ENCODE data around the gene CCDC138. TPM values are rescaled to one million over a fixed set of nuclear protein-coding genes. Genes with fewer than 3 reads are reported as not detected.
A peak's percentile ranks its signal among the peaks of the same experiment; 100 is the strongest.

CCDC138 gene
- total and polyA plus RNA-seq, 4 donors: 1.8 to 18.3 (median 5.4) TPM

DNA sequence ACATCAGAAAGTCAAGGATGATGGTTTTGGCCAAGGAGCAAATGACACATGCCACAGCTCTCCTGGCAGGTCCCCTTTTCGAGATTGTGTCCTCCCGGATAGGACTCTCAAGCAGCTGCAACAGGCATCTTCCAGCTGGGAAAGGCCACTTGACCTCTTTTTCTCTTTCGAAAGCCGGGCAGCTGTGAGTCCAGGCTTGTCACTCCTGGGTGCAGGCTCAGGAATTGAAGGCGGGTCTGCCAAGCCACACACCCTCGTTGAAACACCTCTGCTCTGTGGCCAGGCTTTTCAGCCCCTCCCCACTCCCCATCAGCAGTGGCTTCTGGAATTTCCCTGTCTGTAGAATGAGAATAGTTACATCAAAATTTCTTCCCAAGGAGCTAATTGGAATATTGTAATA, 98.0 kb downstream of the CCDC138 start:
- ATAC-seq (ENCODE audit: insufficient read depth, low FRiP score): peak; percentile 47

DNA sequence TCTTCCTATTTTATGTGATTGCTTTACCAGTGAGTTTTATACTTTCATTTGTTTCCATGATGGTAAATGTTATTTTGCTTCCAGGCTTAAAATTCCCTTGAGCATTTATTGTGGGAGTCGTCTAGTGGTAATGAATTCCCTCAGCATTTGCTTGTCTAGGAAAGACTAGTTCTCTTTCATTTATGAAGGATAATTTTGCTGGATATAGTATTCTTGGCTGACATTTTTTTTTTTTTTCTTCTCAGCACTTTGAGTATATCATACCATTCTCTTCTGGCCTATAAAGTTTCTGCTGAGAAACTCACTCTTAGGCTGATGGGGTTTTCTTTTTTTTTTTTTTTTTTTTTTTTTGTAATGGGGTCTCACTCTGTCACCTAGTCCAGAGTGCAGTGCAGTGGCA, 103.3 kb downstream of the CCDC138 start:
- peaks cover 0 to 8% (median 0%) of the 10 kb centered on the region in 4 donors for H3K36me3 ChIP-seq (ENCODE audit: control insufficient read depth in 4 of 4, insufficient read depth in 4 of 4, low read length in 4 of 4)
- H3K4me1 ChIP-seq (ENCODE audit: control insufficient read depth in 5 of 5, insufficient read depth in 5 of 5, low read length in 5 of 5): no peaks in the 10 kb centered on the region
- 92 to 94% methylated on average over 1 of the region's 1 CpG for WGBS, 2 donors
- no peaks in the 10 kb centered on the region for H3K27me3 ChIP-seq (ENCODE audit: control insufficient read depth in 3 of 3, insufficient read depth in 3 of 3, low read length in 2 of 3)
- H3K9me3 ChIP-seq (ENCODE audit: control insufficient read depth in 4 of 4, insufficient read depth in 3 of 4, low read length in 3 of 4): peaks cover 5 to 16% (median 6%) of the 10 kb centered on the region in 4 donors
- H3K4me3 ChIP-seq: no peak overlapping the region
- TF ChIP-seq, protein P1, sequence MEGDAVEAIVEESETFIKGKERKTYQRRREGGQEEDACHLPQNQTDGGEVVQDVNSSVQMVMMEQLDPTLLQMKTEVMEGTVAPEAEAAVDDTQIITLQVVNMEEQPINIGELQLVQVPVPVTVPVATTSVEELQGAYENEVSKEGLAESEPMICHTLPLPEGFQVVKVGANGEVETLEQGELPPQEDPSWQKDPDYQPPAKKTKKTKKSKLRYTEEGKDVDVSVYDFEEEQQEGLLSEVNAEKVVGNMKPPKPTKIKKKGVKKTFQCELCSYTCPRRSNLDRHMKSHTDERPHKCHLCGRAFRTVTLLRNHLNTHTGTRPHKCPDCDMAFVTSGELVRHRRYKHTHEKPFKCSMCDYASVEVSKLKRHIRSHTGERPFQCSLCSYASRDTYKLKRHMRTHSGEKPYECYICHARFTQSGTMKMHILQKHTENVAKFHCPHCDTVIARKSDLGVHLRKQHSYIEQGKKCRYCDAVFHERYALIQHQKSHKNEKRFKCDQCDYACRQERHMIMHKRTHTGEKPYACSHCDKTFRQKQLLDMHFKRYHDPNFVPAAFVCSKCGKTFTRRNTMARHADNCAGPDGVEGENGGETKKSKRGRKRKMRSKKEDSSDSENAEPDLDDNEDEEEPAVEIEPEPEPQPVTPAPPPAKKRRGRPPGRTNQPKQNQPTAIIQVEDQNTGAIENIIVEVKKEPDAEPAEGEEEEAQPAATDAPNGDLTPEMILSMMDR (IDR thresholded peaks at IDR 0.05; ENCODE audit: control extremely low read depth, extremely low read depth): no peak
- no peak overlapping the region for H3K9ac ChIP-seq (ENCODE audit: insufficient read depth in 1 of 2, low read length in 2 of 2)
- ATAC-seq (ENCODE audit: insufficient read depth, low FRiP score): no peak
- no peak overlapping the region for H3K27ac ChIP-seq (ENCODE audit: low read depth in 1 of 2, low read length in 1 of 2)
- DNase-seq: peak in 1 of 3 donors; percentile 10

More for the DNA sequence above, 98.0 kb downstream of the CCDC138 start:
- DNase-seq: peak; percentile 53 to 60 (median 55)
- H3K9me3 ChIP-seq (ENCODE audit: control insufficient read depth in 4 of 4, insufficient read depth in 3 of 4, low read length in 3 of 4): peaks cover 0 to 15% (median 3%) of the 10 kb centered on the region in 4 donors
- H3K36me3 ChIP-seq (ENCODE audit: control insufficient read depth in 4 of 4, insufficient read depth in 4 of 4, low read length in 4 of 4): no peaks in the 10 kb centered on the region
- H3K9ac ChIP-seq (ENCODE audit: insufficient read depth in 1 of 2, low read length in 2 of 2): no peak overlapping the region
- no peak overlapping the region for H3K4me3 ChIP-seq
- no peaks in the 10 kb centered on the region for H3K4me1 ChIP-seq (ENCODE audit: control insufficient read depth in 5 of 5, insufficient read depth in 5 of 5, low read length in 5 of 5)
- WGBS, 2 donors: 47 to 67% methylated on average over 6 of the region's 6 CpGs
- TF ChIP-seq, protein P1 (IDR thresholded peaks at IDR 0.05; ENCODE audit: control extremely low read depth, extremely low read depth): no peak
- no peak overlapping the region for H3K27ac ChIP-seq (ENCODE audit: low read depth in 1 of 2, low read length in 1 of 2)
- no peaks in the 10 kb centered on the region for H3K27me3 ChIP-seq (ENCODE audit: control insufficient read depth in 3 of 3, insufficient read depth in 3 of 3, low read length in 2 of 3)

DNA sequence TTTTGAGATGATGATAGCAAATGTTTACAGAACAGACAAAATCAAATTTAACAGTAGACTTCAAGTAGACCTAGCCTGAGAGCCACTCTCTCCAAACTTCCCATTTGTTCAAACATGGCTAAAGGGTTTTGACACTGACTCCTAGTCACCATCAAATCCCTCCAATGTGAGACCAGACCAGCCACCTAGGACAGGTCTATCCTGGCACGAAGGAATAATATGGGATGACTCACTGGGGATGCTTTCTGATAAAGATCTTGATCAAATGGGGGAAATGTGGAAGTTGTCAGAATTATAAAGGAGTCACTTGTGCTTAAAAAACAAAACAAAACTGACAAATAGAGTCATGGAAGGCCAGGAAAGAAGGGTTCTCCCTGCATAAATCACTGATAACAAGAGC, 106.7 kb downstream of the CCDC138 start:
- Histone ChIP-seq H3K27ac (ENCODE audit: low read depth in 1 of 2, low read length in 1 of 2) (no peak overlapping the region), H3K36me3 (ENCODE audit: control insufficient read depth in 4 of 4, insufficient read depth in 4 of 4, low read length in 4 of 4) (peaks cover 0 to 17% (median 0%) of the 10 kb centered on the region in 4 donors), H3K9ac (ENCODE audit: insufficient read depth in 1 of 2, low read length in 2 of 2) (no peak overlapping the region), H3K4me1 (ENCODE audit: control insufficient read depth in 5 of 5, insufficient read depth in 5 of 5, low read length in 5 of 5) (no peaks in the 10 kb centered on the region), H3K27me3 (ENCODE audit: control insufficient read depth in 3 of 3, insufficient read depth in 3 of 3, low read length in 2 of 3) (no peaks in the 10 kb centered on the region), H3K4me3 (no peak overlapping the region), H3K9me3 (ENCODE audit: control insufficient read depth in 4 of 4, insufficient read depth in 3 of 4, low read length in 3 of 4) (peaks cover 5 to 12% (median 6%) of the 10 kb centered on the region in 4 donors)
- 75 to 83% methylated on average over 1 of the region's 1 CpG for WGBS, 2 donors
- DNase-seq: no peak
- no peak for ATAC-seq (ENCODE audit: insufficient read depth, low FRiP score)
- TF ChIP-seq, protein P1 (IDR thresholded peaks at IDR 0.05; ENCODE audit: control extremely low read depth, extremely low read depth): no peak

DNA sequence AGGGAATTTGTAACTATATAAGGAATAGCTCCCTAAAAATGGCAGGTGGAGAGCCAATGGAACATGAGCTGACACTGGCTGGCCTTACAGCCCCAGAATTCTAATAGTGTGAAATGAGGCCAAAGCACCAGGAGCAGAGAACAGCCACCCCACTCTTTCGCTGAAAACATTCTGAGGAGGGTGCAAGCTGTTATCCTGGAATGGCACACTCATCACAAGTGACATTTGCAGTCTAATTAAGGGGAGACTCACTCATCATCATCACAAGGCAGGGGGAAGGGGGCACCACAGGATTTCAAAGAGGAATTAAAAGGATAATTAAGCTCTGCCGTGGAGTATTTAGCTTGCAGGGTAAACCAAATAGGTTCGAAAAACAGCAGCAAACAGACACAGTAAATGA, 108.2 kb downstream of the CCDC138 start:
- Histone ChIP-seq H3K4me3 (no peak overlapping the region), H3K27ac (ENCODE audit: low read depth in 1 of 2, low read length in 1 of 2) (no peak overlapping the region), H3K4me1 (ENCODE audit: control insufficient read depth in 5 of 5, insufficient read depth in 5 of 5, low read length in 5 of 5) (no peaks in the 10 kb centered on the region), H3K27me3 (ENCODE audit: control insufficient read depth in 3 of 3, insufficient read depth in 3 of 3, low read length in 2 of 3) (no peaks in the 10 kb centered on the region), H3K36me3 (ENCODE audit: control insufficient read depth in 4 of 4, insufficient read depth in 4 of 4, low read length in 4 of 4) (peaks cover 0 to 17% (median 0%) of the 10 kb centered on the region in 4 donors), H3K9me3 (ENCODE audit: control insufficient read depth in 4 of 4, insufficient read depth in 3 of 4, low read length in 3 of 4) (peaks cover 5 to 12% (median 6%) of the 10 kb centered on the region in 4 donors), H3K9ac (ENCODE audit: insufficient read depth in 1 of 2, low read length in 2 of 2) (no peak overlapping the region)
- DNase-seq: no peak
- 81 to 88% methylated on average over 3 of the region's 3 CpGs for WGBS, 2 donors
- no peak for ATAC-seq (ENCODE audit: insufficient read depth, low FRiP score)
- TF ChIP-seq, protein P1 (IDR thresholded peaks at IDR 0.05; ENCODE audit: control extremely low read depth, extremely low read depth): no peak
